Stimulated activated naive CD4-positive, alpha-beta T cell treated with Interleukin-2 at 50 U/mL for 16 hours (primary cell): Measurements from ENCODE around the gene HEATR1.
"Not testable (repeated sequence)": the region's sequence is repeated elsewhere in the genome, so short reads cannot be mapped to it uniquely, and the experiment has no call there.

Experiments
- DNase-seq: peaks from one replicate; lab custom pipeline; 2025; lab: John Stamatoyannopoulos, UW

The HEATR1 gene

GRCh38 chr1:236508593-236509027, 95.7 kb downstream of the HEATR1 start:
- DNase-seq, result no peak

- no peak for DNase-seq
Measured at GRCh38 chr1:236507022-236507700, 97.2 kb downstream of the HEATR1 start.

GRCh38 chr1:236504338-236504737, 100.0 kb downstream of the HEATR1 start:
- DNase-seq, result not testable (repeated sequence)

GRCh38 chr1:236502972-236503639, 101.2 kb downstream of the HEATR1 start:
- DNase-seq, result no peak

GRCh38 chr1:236502579-236502971, 101.7 kb downstream of the HEATR1 start:
- DNase-seq, result no peak

GRCh38 chr1:236501093-236501492, 103.2 kb downstream of the HEATR1 start:
- DNase-seq, result no peak
